Astrocyte (in vitro differentiated cells and primary cell): Measurements from ENCODE around the gene TNFSF13B.

Source experiments
- CTCF ChIP-seq: IDR thresholded peaks from 2 replicates; pipeline ENCODE4 v1.5.1; 2011; ENCODE audit warnings: low read depth, mild to moderate bottlenecking, inconsistent platforms, low read length, moderate library complexity; ENCODE audit not compliant: insufficient read depth
- EZH2 ChIP-seq: IDR thresholded peaks from 2 replicates; pipeline ENCODE4 v1.6.1; 2012; ENCODE audit warnings: mild to moderate bottlenecking, low read length, inconsistent platforms; ENCODE audit not compliant: insufficient read depth

- TF ChIP-seq CTCF: no peak
- no peak for TF ChIP-seq EZH2
Measured at GRCh38 chr13:108278466-108278865, 8.9 kb downstream of the TNFSF13B start.
